Endothelial cell of umbilical vein (primary cell): ENCODE data around the gene TSPO. TPM values are rescaled to one million over a fixed set of nuclear protein-coding genes. Genes with fewer than 3 reads are reported as not detected.

Experiments
- BruUV-seq: library from RNA; stranded (reverse); fragments of 400-500 nt; replicated peaks from 2 replicates; lab custom pipeline; 2021; lab: Mats Ljungman, UMichigan
- CTCF ChIA-PET: fragments of 300-600, 350-600 bp; sonication (Branson Sonifier 250); formaldehyde crosslinking; loops from one replicate; lab custom pipeline; 2021; ENCODE audit warnings: antibody characterized with exemption, inconsistent platforms; lab: Charles Lee
- POLR2A ChIA-PET: fragments of 300-600, 350-600 bp; sonication (Branson Sonifier 250); formaldehyde crosslinking; loops from one replicate; lab custom pipeline; 2021; ENCODE audit warnings: antibody characterized with exemption, inconsistent platforms; lab: Charles Lee
- DNase-seq: peaks from one replicate; pipeline ENCODE4 v3.0.0-alpha.2; 2011; ENCODE audit warnings: low read depth, low spot score
- FAIRE-seq: peaks from 2 replicates; lab custom pipeline; 2011; peaks lifted over from hg19 to GRCh38; lab: Jason Lieb, UNC
- H2AFZ ChIP-seq: 2 replicates; pipeline ENCODE4 v1.6.0; 2012; ENCODE audit warnings: low read depth, low read length, control low read depth, inconsistent platforms
- H3K27ac ChIP-seq: 2 replicates; pipeline ENCODE4 v1.5.1; 2011; ENCODE audit warnings: low read depth, mild to moderate bottlenecking, control low read depth, low read length, moderate library complexity; ENCODE audit not compliant: insufficient read depth
- H3K27me3 ChIP-seq, 2 experiments: 2 replicates each; pipeline versions ENCODE4 v1.6.0 to v1.6.1; 2011; ENCODE audit warnings: low read length in 2 of 2, mixed read lengths in 1 of 2; ENCODE audit not compliant: control insufficient read depth in 2 of 2, insufficient read depth in 2 of 2
- H3K36me3 ChIP-seq, 2 experiments: 2 replicates in 1 of 2; 3 replicates in 1 of 2; pipeline ENCODE4 v1.5.1; 2011; ENCODE audit warnings: low read length in 2 of 2, mild to moderate bottlenecking in 1 of 2, moderate library complexity in 1 of 2; ENCODE audit not compliant: control insufficient read depth in 2 of 2, insufficient read depth in 2 of 2; ENCODE audit errors: extremely low read depth in 1 of 2
- H3K4me1 ChIP-seq: 3 replicates; pipeline ENCODE4 v1.5.1; 2011; ENCODE audit warnings: mild to moderate bottlenecking, low read length; ENCODE audit not compliant: control insufficient read depth, insufficient read depth; ENCODE audit errors: extremely low read depth
- H3K4me2 ChIP-seq: 2 replicates; pipeline ENCODE4 v1.6.1; 2011; ENCODE audit warnings: low read length, control low read depth, mixed read lengths; ENCODE audit not compliant: insufficient read depth
- H3K4me3 ChIP-seq, 3 experiments: fragments of 200-600 bp in 1 of 3; sonication (generic), shearing (Covaris generic) in 1 of 3; replicated peaks in 1 of 3; 2 replicates each; pipeline ENCODE4 v1.5.1; 2011 to 2016; ENCODE audit warnings: control low read depth in 3 of 3, low read length in 3 of 3, mild to moderate bottlenecking in 2 of 3, inconsistent platforms in 1 of 3, low read depth in 1 of 3, moderate library complexity in 1 of 3; ENCODE audit not compliant: insufficient read depth in 1 of 3
- H3K79me2 ChIP-seq: 2 replicates; pipeline ENCODE4 v1.6.0; 2012; ENCODE audit warnings: low read length, inconsistent platforms; ENCODE audit not compliant: control insufficient read depth, insufficient read depth
- H3K9ac ChIP-seq: replicated peaks from 2 replicates; pipeline ENCODE3; 2011; ENCODE audit warnings: low read length, control low read depth; ENCODE audit not compliant: insufficient read depth; ENCODE audit errors: extremely low read depth
- H3K9me1 ChIP-seq: replicated peaks from 3 replicates; pipeline ENCODE4 v1.6.0; 2011; ENCODE audit warnings: mild to moderate bottlenecking, low read length; ENCODE audit not compliant: control insufficient read depth, insufficient read depth; ENCODE audit errors: extremely low read depth
- H3K9me3 ChIP-seq: replicated peaks from 2 replicates; pipeline ENCODE4 v1.5.1; 2012; ENCODE audit warnings: low read length, inconsistent platforms; ENCODE audit not compliant: control insufficient read depth, insufficient read depth
- H4K20me1 ChIP-seq: replicated peaks from 2 replicates; pipeline ENCODE3; 2011; ENCODE audit warnings: mild to moderate bottlenecking, low read length; ENCODE audit not compliant: control insufficient read depth, insufficient read depth; ENCODE audit errors: extremely low read depth
- CTCF ChIP-seq, 2 donors: IDR thresholded peaks; 1 replicate in 1 of 2; 2 replicates in 1 of 2; pipeline ENCODE4 v1.5.1; 2011; ENCODE audit warnings: low read length in 2 of 2, mild to moderate bottlenecking in 2 of 2, moderate library complexity in 2 of 2, control low read depth in 1 of 2, inconsistent platforms in 1 of 2, low read depth in 1 of 2; ENCODE audit not compliant: insufficient read depth in 1 of 2; ENCODE audit errors: extremely low read depth in 1 of 2
- EZH2 ChIP-seq: IDR thresholded peaks from 2 replicates; pipeline ENCODE4 v1.6.1; 2012; ENCODE audit warnings: borderline replicate concordance, low read depth, mild to moderate bottlenecking, moderate library complexity, low read length, inconsistent platforms; ENCODE audit not compliant: severe bottlenecking
- FOS ChIP-seq: IDR thresholded peaks from 2 replicates; pipeline ENCODE4 v1.6.1; 2011; ENCODE audit warnings: mild to moderate bottlenecking, low read length, moderate library complexity, borderline replicate concordance; ENCODE audit not compliant: insufficient read depth
- GATA2 ChIP-seq: IDR thresholded peaks from 2 replicates; pipeline ENCODE4 v1.7.0; 2011; ENCODE audit warnings: low read depth, mild to moderate bottlenecking, moderate library complexity, mixed read lengths, low read length; ENCODE audit not compliant: insufficient read length, insufficient read depth
- JUN ChIP-seq: IDR thresholded peaks from 2 replicates; pipeline ENCODE4 v1.6.1; 2011; ENCODE audit warnings: borderline replicate concordance, low read depth; ENCODE audit not compliant: insufficient read length, insufficient read depth
- MAX ChIP-seq: IDR thresholded peaks from 2 replicates; pipeline ENCODE4 v1.6.1; 2011; ENCODE audit not compliant: insufficient read depth, insufficient read length
- MYC ChIP-seq: IDR thresholded peaks from one replicate; pipeline ENCODE4 v1.6.1; 2011; ENCODE audit warnings: mild to moderate bottlenecking, low read depth, low read length
- POLR2A ChIP-seq: IDR thresholded peaks from 2 replicates; pipeline ENCODE4 v1.6.1; 2012; ENCODE audit warnings: low read depth, mild to moderate bottlenecking, control low read depth, low read length
- POLR2AphosphoS5 ChIP-seq: IDR thresholded peaks from 2 replicates; pipeline ENCODE4 v1.6.1; 2012; ENCODE audit warnings: low read depth, mild to moderate bottlenecking, control low read depth, low read length, moderate library complexity; ENCODE audit not compliant: insufficient read depth
- dilution Hi-C: fragments of 300-500 bp; cut with MboI; formaldehyde crosslinking; loops from one replicate; pipeline ENCODE4 v1.15.0; 2019; ENCODE audit warnings: low sequenced_read_pairs; ENCODE audit not compliant: extremely low pct_ligation_motif_present
- intact Hi-C: fragments of 100-400 bp; cut with micrococcal nuclease; formaldehyde crosslinking; loops from one replicate; pipeline ENCODE4 v1.10.0; 2022
- polyA plus RNA-seq, 4 experiments: library from polyadenylated mRNA; depleted of rRNA in 3 of 4; stranded (reverse) in 3 of 4; unstranded in 1 of 4; fragments of >200 nt; gene quantifications; 2 replicates each; pipeline versions ENCODE4 v1.2.1 to v1.2.3, GENCODE V29; 2011 to 2012; ENCODE audit warnings: missing spikeins in 1 of 4
- total RNA-seq: library from RNA; stranded (reverse); gene quantifications from 2 replicates; pipeline ENCODE4 v1.2.3, GENCODE V29; 2021

TSPO gene
- total and polyA plus RNA-seq, 2 donors (not counting 3 experiments of a cell fraction or from before 2014, with no cell fraction given), result 328 to 720 TPM

- no peaks in the 10 kb centered on the region for H4K20me1 ChIP-seq
- no peak overlapping the region for H3K27ac ChIP-seq
- CTCF ChIA-PET, result interaction anchor here (1.7 kb wide), 1 partner anchor 21 kb away, joined by 4 read pairs; no protein-coding TSS in a partner anchor
- no peaks in the 10 kb centered on the region for H3K9me1 ChIP-seq
- FAIRE-seq, result no peak
- no peaks in the 10 kb centered on the region for H3K4me1 ChIP-seq
- no peak overlapping the region for H3K4me3 ChIP-seq
- no TSS peak for BruUV-seq
- no peaks in the 10 kb centered on the region for H3K36me3 ChIP-seq
- intact Hi-C loops (no loop called here), dilution Hi-C loops (no loop called here)
- H3K9me3 ChIP-seq, result no peaks in the 10 kb centered on the region
- POLR2A ChIA-PET, result no interaction called here
- no peak overlapping the region for H3K9ac ChIP-seq
- H3K27me3 ChIP-seq, result no peaks in the 10 kb centered on the region
- H3K4me2 ChIP-seq, result no peak overlapping the region
- TF ChIP-seq MYC (no peak), MAX (no peak), CTCF (IDR thresholded peaks at IDR 0.05; ENCODE audit: extremely low read depth in 1 of 2, insufficient read depth in 1 of 2, low read depth in 1 of 2, low read length in 2 of 2) (no peak), POLR2A (no peak), JUN (no peak), POLR2AphosphoS5 (no peak), GATA2 (no peak), FOS (no peak), EZH2 (no peak)
- no peak for DNase-seq
- no peaks in the 10 kb centered on the region for H3K79me2 ChIP-seq
- H2AFZ ChIP-seq, result no peak overlapping the region
Observed at GRCh38 chr22:43207849-43208702, 56.7 kb downstream of the TSPO start.
